NCI-H146 (cell line): ENCODE results near the gene RAB27B.

ENCODE experiments used
- DNase-seq: peaks from one replicate; lab custom pipeline; 2025; lab: John Stamatoyannopoulos, UW

Gene RAB27B

GRCh38 chr18:54867131-54867530 lies 38.9 kb downstream of the RAB27B start:
- DNase-seq = no peak

GRCh38 chr18:54871231-54871630 lies 43.0 kb downstream of the RAB27B start:
- DNase-seq = no peak

DNA sequence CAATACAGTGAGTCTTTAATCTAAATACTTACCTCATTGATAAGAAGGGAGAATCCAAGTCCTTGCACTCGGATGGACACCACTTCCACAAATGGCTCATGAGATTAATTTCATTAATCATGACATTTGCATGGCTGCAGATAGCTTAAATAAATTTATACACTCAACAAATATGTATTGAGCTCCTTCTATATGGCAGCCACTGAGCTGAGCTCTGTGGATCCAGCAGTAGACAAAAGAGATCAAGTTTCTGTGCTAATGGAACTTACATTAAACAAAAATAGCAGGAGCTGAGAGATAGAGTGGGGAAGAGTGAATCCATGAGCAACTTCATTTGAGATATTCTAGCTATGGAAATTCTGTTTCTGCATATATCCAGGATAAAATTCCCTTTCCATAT lies 44.4 kb downstream of the RAB27B start:
- DNase-seq = no peak

- no peak for DNase-seq
These were observed 45.6 kb downstream of the RAB27B start for GRCh38 chr18:54873884-54874255.

DNA sequence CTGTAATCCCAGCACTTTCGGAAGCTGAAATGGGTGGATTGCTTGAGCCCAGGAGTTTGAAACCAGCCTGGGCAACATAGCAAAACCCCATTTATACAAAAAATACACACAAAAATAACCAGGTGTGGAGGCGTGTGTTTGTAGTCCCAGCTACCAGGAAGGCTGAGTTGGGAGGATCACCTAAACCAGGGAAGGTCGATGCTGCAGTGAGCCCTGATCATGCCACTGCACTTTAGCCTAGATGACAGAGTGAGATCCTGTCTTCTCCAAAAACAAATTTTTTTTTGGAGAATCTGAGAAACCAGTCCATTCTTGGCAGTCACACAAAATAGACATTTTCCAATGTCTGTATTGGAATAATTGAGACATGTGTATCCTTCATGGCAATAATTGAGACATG lies 46.8 kb downstream of the RAB27B start:
- no peak for DNase-seq

GRCh38 chr18:54877076-54877475 lies 48.8 kb downstream of the RAB27B start:
- DNase-seq = no peak

DNA sequence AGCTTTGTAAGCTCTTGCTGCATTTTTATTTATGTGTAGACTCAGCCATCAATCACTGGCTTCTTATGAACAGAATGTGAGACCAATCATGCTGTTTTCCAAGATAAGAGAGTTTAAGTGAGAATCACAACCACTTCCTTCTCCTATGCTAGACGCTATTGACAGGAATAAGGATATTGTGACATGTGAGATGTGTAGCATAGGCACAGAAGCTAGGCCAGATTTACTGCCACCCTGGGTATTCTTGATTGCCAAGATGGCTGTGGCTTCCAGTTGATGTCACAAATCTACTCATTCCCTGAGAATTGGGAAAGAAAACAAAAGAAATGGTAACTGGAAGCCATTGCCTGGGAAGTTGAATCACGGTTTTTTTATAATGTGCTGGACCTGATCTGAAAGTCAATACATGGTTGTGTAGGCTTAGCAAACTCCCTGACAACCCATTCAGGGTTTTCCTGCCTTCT lies 49.9 kb downstream of the RAB27B start:
- no peak for DNase-seq

DNA sequence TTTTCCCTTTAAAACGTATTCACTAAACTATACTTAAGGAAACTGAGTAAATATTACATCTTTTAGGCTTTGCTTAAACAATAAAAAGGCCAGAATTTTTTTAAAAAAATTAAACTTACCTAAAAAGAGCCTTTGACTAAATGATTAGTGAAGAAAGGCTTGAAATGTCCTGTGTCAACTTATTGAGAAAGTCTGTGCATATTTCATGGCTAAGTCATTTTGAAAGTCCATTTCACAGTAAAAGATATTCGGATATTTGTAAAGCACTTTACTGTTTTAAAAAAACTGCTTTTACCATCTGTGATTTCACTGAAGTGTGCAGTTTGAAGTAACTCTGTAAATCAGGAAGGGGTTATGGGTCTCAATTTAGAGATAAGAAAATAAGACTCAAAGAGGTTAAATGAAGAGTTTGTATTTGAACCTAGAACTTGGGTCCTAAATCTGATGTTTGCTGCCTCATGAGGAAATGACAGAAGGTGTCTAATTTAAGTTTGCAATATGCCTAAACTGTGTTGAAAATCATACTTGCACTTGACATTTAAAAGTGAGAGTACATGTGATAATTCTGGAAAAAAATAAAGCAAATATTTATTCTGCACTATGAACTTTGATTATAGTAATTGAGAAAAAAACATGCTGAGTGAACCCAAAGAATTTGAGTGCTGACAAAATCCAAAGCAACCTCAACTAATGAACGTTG lies 50.5 kb downstream of the RAB27B start:
- DNase-seq = no peak

DNA sequence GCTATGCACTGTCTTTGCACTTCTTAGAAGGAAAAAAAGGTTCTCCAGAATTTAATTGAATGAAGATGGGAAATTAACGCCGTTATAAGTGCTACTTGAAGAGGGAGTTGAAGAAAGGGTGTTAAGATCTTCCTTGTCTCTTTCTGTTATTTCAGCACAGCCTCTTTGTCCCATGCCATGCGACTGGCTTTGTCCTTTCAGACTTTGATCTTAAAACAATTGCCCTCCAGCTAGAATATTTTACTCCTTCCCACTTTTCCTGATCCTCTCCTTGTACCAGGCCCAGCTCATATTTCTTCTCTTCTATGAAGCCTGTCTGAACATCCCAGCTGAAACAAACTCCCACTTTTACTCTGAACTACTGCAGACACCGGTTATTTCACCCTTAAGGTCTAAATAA lies 51.4 kb downstream of the RAB27B start:
- DNase-seq = no peak

DNA sequence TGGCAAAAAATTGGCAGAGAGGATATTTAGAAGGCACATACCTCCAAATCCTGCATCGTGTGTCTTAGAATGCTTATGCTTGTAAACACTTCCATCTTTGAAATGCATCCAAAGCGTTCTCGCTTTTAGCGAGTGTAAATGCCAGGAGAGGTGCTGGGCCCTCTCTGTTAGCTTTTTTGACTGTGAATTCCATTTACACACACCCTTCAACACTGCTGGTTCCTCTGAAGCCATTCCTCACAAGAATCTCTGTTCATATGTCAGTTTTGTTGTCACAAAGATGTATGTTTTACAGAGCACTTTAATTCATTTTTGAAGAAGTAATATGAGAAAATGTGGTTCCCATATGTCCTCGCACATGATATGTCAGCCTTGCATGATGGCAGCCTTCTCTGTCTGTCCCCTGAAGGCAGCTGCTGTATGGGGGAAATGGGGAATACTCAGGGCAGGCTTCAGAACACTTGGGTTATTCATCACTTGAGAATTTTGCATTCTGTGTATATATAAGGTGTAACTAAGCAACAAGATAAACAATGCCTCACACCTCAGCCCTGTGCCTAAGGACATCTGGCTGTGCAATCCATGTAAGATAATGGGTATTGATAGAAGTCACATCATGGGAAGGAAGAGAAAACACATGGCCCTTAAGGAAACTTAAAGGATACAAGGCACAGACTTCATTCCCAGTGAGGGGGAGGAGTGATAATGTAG lies 52.3 kb downstream of the RAB27B start:
- no peak for DNase-seq

- no peak for DNase-seq
These were observed 53.0 kb downstream of the RAB27B start for GRCh38 chr18:54881229-54881768.

- DNase-seq = no peak
These were observed 54.0 kb downstream of the RAB27B start for GRCh38 chr18:54882318-54882717.

GRCh38 chr18:54883816-54884604 lies 55.7 kb downstream of the RAB27B start:
- DNase-seq = no peak

- no peak for DNase-seq
These were observed 60.1 kb downstream of the RAB27B start for GRCh38 chr18:54888378-54888777.

DNA sequence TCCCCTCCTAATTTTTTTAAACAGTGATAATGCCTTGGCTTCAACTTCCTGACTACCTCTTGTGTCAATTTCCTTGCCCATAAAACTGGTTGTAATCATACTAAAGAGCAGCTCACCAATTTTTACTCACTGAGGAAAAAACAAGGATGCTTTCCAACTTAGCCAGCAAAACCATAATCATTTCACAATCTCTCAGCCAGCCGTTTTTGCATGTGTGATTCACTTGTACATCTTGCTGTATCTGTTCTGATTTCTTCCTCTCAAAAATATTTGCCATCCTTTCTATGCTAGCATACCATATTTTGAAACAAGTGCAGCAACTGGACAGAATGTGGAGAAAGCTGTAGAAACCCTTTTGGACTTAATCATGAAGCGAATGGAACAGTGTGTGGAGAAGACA lies 60.7 kb downstream of the RAB27B start:
- no peak for DNase-seq

DNA sequence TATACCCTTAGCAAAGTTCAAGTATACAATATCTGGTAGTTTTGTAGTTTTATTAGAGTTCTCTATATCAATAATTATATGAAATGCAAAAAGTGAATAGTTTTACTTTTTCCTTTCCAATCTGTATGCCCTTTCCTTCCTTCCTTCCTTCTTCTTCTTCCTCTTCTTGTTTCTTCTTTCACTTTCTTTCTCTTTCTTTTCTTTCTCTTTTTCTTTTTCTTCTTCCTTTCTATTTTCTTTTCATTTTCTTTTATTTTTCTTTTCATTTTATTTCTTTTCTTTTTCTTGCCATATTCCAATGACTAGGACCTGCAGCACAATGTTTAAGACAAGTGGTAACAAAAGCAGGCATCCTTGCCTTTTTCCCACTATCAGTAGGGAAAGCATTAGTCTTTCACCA lies 71.2 kb downstream of the RAB27B start:
- DNase-seq = no peak

GRCh38 chr18:54900290-54900689 lies 72.0 kb downstream of the RAB27B start:
- DNase-seq = no peak

DNA sequence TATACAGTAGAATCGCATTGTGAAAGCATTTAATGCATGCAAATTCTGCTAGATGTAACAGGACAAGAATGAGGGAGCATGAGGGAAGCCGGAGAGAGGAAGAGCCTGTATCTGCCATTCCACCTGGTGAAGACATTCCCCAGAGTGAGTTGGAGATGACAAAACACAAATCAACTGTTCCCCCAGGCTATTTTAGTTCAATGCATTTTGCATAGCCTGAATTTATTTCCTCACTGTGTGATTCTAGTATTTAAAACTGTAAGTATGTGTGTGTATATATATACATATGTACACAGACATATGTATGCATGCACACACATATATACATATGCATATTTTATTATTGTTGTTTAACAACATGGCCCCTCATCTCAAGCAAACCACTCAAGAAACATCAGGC lies 76.3 kb downstream of the RAB27B start:
- DNase-seq = no peak

GRCh38 chr18:54905629-54906028 lies 77.4 kb downstream of the RAB27B start:
- DNase-seq = no peak

GRCh38 chr18:54906331-54907185 lies 78.3 kb downstream of the RAB27B start:
- no peak for DNase-seq

- DNase-seq = no peak
These were observed 81.3 kb downstream of the RAB27B start for GRCh38 chr18:54909538-54909937.
